ENCODE measurements around the gene ACTN1.

DNA sequence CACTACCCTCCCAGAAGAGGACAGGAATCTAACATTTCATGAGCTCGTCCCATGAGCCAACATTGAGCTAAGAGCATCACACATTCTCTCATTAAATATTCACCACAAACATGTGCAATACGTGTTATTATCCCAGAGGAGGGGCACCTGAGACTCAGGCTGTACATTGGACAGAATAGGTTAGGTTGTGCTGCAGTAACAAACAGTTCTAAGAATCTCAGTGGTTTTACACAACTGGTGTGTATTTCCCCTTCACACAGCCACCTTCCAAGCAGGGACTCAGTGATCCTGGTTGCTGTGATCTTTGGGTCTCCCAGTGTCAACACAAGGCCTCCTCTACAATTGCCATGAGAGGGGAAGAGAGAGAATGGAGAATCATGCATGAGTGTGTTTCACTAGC lies 15.0 kb upstream of the ACTN1 start:
- TF ChIP-seq, protein P1, sequence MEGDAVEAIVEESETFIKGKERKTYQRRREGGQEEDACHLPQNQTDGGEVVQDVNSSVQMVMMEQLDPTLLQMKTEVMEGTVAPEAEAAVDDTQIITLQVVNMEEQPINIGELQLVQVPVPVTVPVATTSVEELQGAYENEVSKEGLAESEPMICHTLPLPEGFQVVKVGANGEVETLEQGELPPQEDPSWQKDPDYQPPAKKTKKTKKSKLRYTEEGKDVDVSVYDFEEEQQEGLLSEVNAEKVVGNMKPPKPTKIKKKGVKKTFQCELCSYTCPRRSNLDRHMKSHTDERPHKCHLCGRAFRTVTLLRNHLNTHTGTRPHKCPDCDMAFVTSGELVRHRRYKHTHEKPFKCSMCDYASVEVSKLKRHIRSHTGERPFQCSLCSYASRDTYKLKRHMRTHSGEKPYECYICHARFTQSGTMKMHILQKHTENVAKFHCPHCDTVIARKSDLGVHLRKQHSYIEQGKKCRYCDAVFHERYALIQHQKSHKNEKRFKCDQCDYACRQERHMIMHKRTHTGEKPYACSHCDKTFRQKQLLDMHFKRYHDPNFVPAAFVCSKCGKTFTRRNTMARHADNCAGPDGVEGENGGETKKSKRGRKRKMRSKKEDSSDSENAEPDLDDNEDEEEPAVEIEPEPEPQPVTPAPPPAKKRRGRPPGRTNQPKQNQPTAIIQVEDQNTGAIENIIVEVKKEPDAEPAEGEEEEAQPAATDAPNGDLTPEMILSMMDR (IDR thresholded peaks at IDR 0.05): no peak
- no peak for TF ChIP-seq POLR2AphosphoS5 (IDR thresholded peaks at IDR 0.05; ENCODE audit: low read depth, low read length)
- no peak for TF ChIP-seq TCF7L2 (IDR thresholded peaks at IDR 0.05; ENCODE audit: low read depth, low read length)
- no peak for TF ChIP-seq REST (IDR thresholded peaks at IDR 0.05; ENCODE audit: insufficient read depth in 1 of 2, low read depth in 2 of 2, low read length in 1 of 2)
- TF ChIP-seq SIN3A (IDR thresholded peaks at IDR 0.05; ENCODE audit: borderline replicate concordance, insufficient read depth, low read depth, low read length): no peak
